Lung (tissue), 12 donors: ENCODE measurements around the gene EIF2S2. TPM values are rescaled to one million over a fixed set of nuclear protein-coding genes. Genes with fewer than 3 reads are reported as not detected.

Experiments
- ATAC-seq: fragments of 200-7000 bp; cut with Tn5 transposase; one replicate; pipeline ENCODE4 v1.9.1; 2020; ENCODE audit warnings: moderate number of reproducible peaks; ENCODE audit not compliant: insufficient read depth, low FRiP score
- DNase-seq, 3 donors: peaks; one replicate each; pipeline ENCODE4 v3.0.0-alpha.2; 2013 to 2017
- H3K27ac ChIP-seq, 2 donors: one replicate each; pipeline ENCODE4 v1.5.1; 2013; ENCODE audit warnings: mild to moderate bottlenecking in 2 of 2, moderate library complexity in 2 of 2, control low read depth in 1 of 2, inconsistent platforms in 1 of 2, low read depth in 1 of 2, low read length in 1 of 2
- H3K27me3 ChIP-seq, 3 donors: one replicate each; pipeline ENCODE4 v1.5.1; 2013; ENCODE audit warnings: low read length in 2 of 3; ENCODE audit not compliant: control insufficient read depth in 3 of 3, insufficient read depth in 3 of 3
- H3K36me3 ChIP-seq, 4 donors: one replicate each; pipeline ENCODE4 v1.5.1; 2013; ENCODE audit warnings: low read length in 4 of 4, mild to moderate bottlenecking in 1 of 4, moderate library complexity in 1 of 4; ENCODE audit not compliant: control insufficient read depth in 4 of 4, insufficient read depth in 4 of 4
- H3K4me1 ChIP-seq, 5 donors: one replicate each; pipeline ENCODE4 v1.5.1; 2013; ENCODE audit warnings: low read length in 5 of 5, mild to moderate bottlenecking in 2 of 5, moderate library complexity in 1 of 5; ENCODE audit not compliant: control insufficient read depth in 5 of 5, insufficient read depth in 5 of 5
- H3K4me3 ChIP-seq: one replicate; pipeline ENCODE4 v1.5.1; 2013; ENCODE audit warnings: mild to moderate bottlenecking, control low read depth, moderate library complexity
- H3K9ac ChIP-seq, 2 donors: one replicate each; pipeline ENCODE4 v1.5.1; 2013; ENCODE audit warnings: low read length in 2 of 2, control low read depth in 1 of 2; ENCODE audit not compliant: insufficient read depth in 1 of 2
- H3K9me3 ChIP-seq, 4 donors: one replicate each; pipeline ENCODE4 v1.5.1; 2013; ENCODE audit warnings: low read length in 3 of 4, mild to moderate bottlenecking in 1 of 4, moderate library complexity in 1 of 4; ENCODE audit not compliant: control insufficient read depth in 4 of 4, insufficient read depth in 3 of 4
- CTCF ChIP-seq: IDR thresholded peaks from 2 replicates; pipeline ENCODE4 v1.5.1; 2012; ENCODE audit warnings: mild to moderate bottlenecking; ENCODE audit errors: control extremely low read depth, extremely low read depth
- WGBS, 2 donors: extraction: QIAGEN DNeasy Blood & Tissue Kit; methylation state at CpG; one replicate each; pipeline ENCODE4 v1.1.7; 2013; 5-methylcytosine and 5-hydroxymethylcytosine counted together
- polyA plus RNA-seq, 2 donors: library from polyadenylated mRNA; stranded (reverse); fragments of 200-250 nt; gene quantifications; one replicate each; pipeline ENCODE4 v1.2.1, GENCODE V29; 2013
- total RNA-seq, 2 donors: library from RNA; depleted of rRNA in 1 of 2; stranded (reverse); fragments of >200 nt in 1 of 2; gene quantifications; one replicate each; pipeline ENCODE4 v1.2.1, GENCODE V29; 2014 to 2021
- donor health status: control.
- donor health status: control.
- donor health status: Bipolar disorder and iron deficiency.
- donor health status: healthy.
- donor health status: DM: yes; HTN: yes; CAD: no.

EIF2S2 gene
- total and polyA plus RNA-seq, 4 donors = 37.5 to 69.7 (median 52.1) TPM

GRCh38 chr20:34069341-34070078 is 42.5 kb downstream of the EIF2S2 start:
- no peak overlapping the region for H3K9ac ChIP-seq
- WGBS, 2 donors = 18 to 20% methylated on average over 7 of the region's 7 CpGs
- no peaks in the 10 kb centered on the region for H3K27me3 ChIP-seq
- H3K4me3 ChIP-seq = no peak overlapping the region
- H3K9me3 ChIP-seq = no peaks in the 10 kb centered on the region
- peaks cover 5 to 13% (median 9%) of the 10 kb centered on the region in 5 donors for H3K4me1 ChIP-seq
- ATAC-seq (peak; percentile 78), DNase-seq (peak; percentile 87 to 94 (median 93))
- peak overlapping the region in 1 of 2 donors; percentile 24 for H3K27ac ChIP-seq
- peak; percentile 88 for TF ChIP-seq CTCF
- peaks cover 0 to 22% (median 13%) of the 10 kb centered on the region in 4 donors for H3K36me3 ChIP-seq

GRCh38 chr20:34068001-34068400 is 44.0 kb downstream of the EIF2S2 start:
- no peak overlapping the region for H3K27ac ChIP-seq
- H3K4me1 ChIP-seq = peaks cover 5 to 13% (median 9%) of the 10 kb centered on the region in 5 donors
- no peaks in the 10 kb centered on the region for H3K9me3 ChIP-seq
- H3K36me3 ChIP-seq = peaks cover 0 to 13% (median 7%) of the 10 kb centered on the region in 4 donors
- ATAC-seq = no peak
- no peaks in the 10 kb centered on the region for H3K27me3 ChIP-seq
- H3K4me3 ChIP-seq = no peak overlapping the region
- H3K9ac ChIP-seq = no peak overlapping the region
- TF ChIP-seq CTCF = no peak
- WGBS, 2 donors = 86% methylated on average over 1 of the region's 1 CpG
- no peak for DNase-seq

GRCh38 chr20:34066476-34067090 is 45.5 kb downstream of the EIF2S2 start:
- Histone ChIP-seq H3K4me1 (peaks cover 5 to 13% (median 12%) of the 10 kb centered on the region in 5 donors), H3K9me3 (no peaks in the 10 kb centered on the region), H3K9ac (no peak overlapping the region), H3K4me3 (no peak overlapping the region), H3K27ac (no peak overlapping the region), H3K27me3 (no peaks in the 10 kb centered on the region), H3K36me3 (peaks cover 0 to 5% (median 2%) of the 10 kb centered on the region in 4 donors)
- ATAC-seq = no peak
- no peak for TF ChIP-seq CTCF
- WGBS, 2 donors = 79 to 81% methylated on average over 3 of the region's 3 CpGs
- peak; percentile 24 to 83 (median 65) for DNase-seq
